ENCODE measurements around the gene MAP3K5.

The MAP3K5 gene

DNA sequence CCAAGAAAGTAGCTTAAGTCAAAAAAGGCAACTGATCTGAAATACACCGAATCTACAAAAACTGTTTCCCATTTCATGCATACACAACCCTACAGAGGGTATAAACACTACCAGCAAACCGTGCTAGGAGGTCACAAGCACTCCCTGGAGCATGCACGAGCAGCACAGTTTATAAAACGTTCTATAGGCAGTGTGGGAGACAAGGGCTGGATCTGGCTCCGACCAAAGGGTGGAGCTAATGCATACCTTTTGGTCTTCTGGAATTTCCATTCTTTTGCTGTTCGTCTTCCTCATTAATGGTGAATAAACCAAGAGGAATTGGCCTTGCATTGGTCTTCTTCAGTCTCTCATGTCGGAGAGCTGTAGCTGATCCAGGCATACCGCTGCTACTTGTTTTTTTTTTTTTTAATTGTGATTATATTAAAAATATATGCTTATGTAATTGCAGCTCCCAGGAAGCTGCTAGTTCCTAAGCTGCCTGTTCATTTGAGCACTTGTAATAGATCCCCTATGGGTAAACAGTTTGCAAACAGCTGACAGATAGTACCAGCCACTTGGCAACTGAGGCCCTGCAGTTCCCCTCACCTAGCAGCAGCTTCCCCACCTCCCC lies 266.6 kb downstream of the MAP3K5 start:
- Histone ChIP-seq H3K4me1 (ENCODE audit: control insufficient read depth, insufficient read depth, low read length) (peaks cover 15% of the 10 kb centered on the region), H3K36me3 (ENCODE audit: control insufficient read depth, insufficient read depth, low read length) (no peaks in the 10 kb centered on the region), H3K9me3 (ENCODE audit: control insufficient read depth, low read length) (no peaks in the 10 kb centered on the region), H3K27me3 (ENCODE audit: control insufficient read depth, insufficient read depth, low read length, poor library complexity, severe bottlenecking) (peaks cover 2% of the 10 kb centered on the region), H3K27ac (ENCODE audit: insufficient read depth, low read depth, low read length, poor library complexity, severe bottlenecking) (no peak overlapping the region), H3K4me3 (ENCODE audit: insufficient read depth, low read depth, low read length) (no peak overlapping the region)
- WGBS, 2 experiments = 51 to 58% methylated on average over 6 to 7 of the region's 8 CpGs

GRCh38 chr6:136524936-136525413 lies 267.3 kb downstream of the MAP3K5 start:
- 56 to 66% methylated on average over 2 of the region's 2 CpGs for WGBS, 2 experiments
- Histone ChIP-seq H3K4me3 (ENCODE audit: insufficient read depth, low read depth, low read length) (no peak overlapping the region), H3K27ac (ENCODE audit: insufficient read depth, low read depth, low read length, poor library complexity, severe bottlenecking) (no peak overlapping the region)

GRCh38 chr6:136524339-136524935 lies 267.8 kb downstream of the MAP3K5 start:
- no peak overlapping the region for H3K27ac ChIP-seq (ENCODE audit: insufficient read depth, low read depth, low read length, poor library complexity, severe bottlenecking)
- no peaks in the 10 kb centered on the region for H3K9me3 ChIP-seq (ENCODE audit: control insufficient read depth, low read length)
- H3K4me1 ChIP-seq (ENCODE audit: control insufficient read depth, insufficient read depth, low read length) = peaks cover 15% of the 10 kb centered on the region
- H3K4me3 ChIP-seq (ENCODE audit: insufficient read depth, low read depth, low read length) = no peak overlapping the region
- WGBS, 2 experiments = 90 to 91% methylated on average over 2 of the region's 2 CpGs
- H3K36me3 ChIP-seq (ENCODE audit: control insufficient read depth, insufficient read depth, low read length) = no peaks in the 10 kb centered on the region
- H3K27me3 ChIP-seq (ENCODE audit: control insufficient read depth, insufficient read depth, low read length, poor library complexity, severe bottlenecking) = no peaks in the 10 kb centered on the region

More at GRCh38 chr6:136524936-136525413, 267.3 kb downstream of the MAP3K5 start:
- H3K4me1 ChIP-seq (ENCODE audit: control insufficient read depth, insufficient read depth, low read length) = peaks cover 15% of the 10 kb centered on the region
- H3K9me3 ChIP-seq (ENCODE audit: control insufficient read depth, low read length) = no peaks in the 10 kb centered on the region
- H3K27me3 ChIP-seq (ENCODE audit: control insufficient read depth, insufficient read depth, low read length, poor library complexity, severe bottlenecking) = no peaks in the 10 kb centered on the region
- H3K36me3 ChIP-seq (ENCODE audit: control insufficient read depth, insufficient read depth, low read length) = no peaks in the 10 kb centered on the region

GRCh38 chr6:136523196-136523595 lies 269.1 kb downstream of the MAP3K5 start:
- Histone ChIP-seq H3K27me3 (ENCODE audit: control insufficient read depth, insufficient read depth, low read length, poor library complexity, severe bottlenecking) (no peaks in the 10 kb centered on the region), H3K27ac (ENCODE audit: insufficient read depth, low read depth, low read length, poor library complexity, severe bottlenecking) (no peak overlapping the region), H3K9me3 (ENCODE audit: control insufficient read depth, low read length) (no peaks in the 10 kb centered on the region), H3K36me3 (ENCODE audit: control insufficient read depth, insufficient read depth, low read length) (no peaks in the 10 kb centered on the region), H3K4me3 (ENCODE audit: insufficient read depth, low read depth, low read length) (no peak overlapping the region), H3K4me1 (ENCODE audit: control insufficient read depth, insufficient read depth, low read length) (peaks cover 15% of the 10 kb centered on the region)
- WGBS, 2 experiments = 93 to 96% methylated on average over 4 of the region's 4 CpGs

GRCh38 chr6:136522636-136523035 lies 269.6 kb downstream of the MAP3K5 start:
- no peaks in the 10 kb centered on the region for H3K27me3 ChIP-seq (ENCODE audit: control insufficient read depth, insufficient read depth, low read length, poor library complexity, severe bottlenecking)
- WGBS, 2 experiments = 88 to 94% methylated on average over 3 of the region's 3 CpGs
- H3K9me3 ChIP-seq (ENCODE audit: control insufficient read depth, low read length) = no peaks in the 10 kb centered on the region
- no peak overlapping the region for H3K4me3 ChIP-seq (ENCODE audit: insufficient read depth, low read depth, low read length)
- H3K36me3 ChIP-seq (ENCODE audit: control insufficient read depth, insufficient read depth, low read length) = no peaks in the 10 kb centered on the region
- no peak overlapping the region for H3K27ac ChIP-seq (ENCODE audit: insufficient read depth, low read depth, low read length, poor library complexity, severe bottlenecking)
- H3K4me1 ChIP-seq (ENCODE audit: control insufficient read depth, insufficient read depth, low read length) = peaks cover 15% of the 10 kb centered on the region

DNA sequence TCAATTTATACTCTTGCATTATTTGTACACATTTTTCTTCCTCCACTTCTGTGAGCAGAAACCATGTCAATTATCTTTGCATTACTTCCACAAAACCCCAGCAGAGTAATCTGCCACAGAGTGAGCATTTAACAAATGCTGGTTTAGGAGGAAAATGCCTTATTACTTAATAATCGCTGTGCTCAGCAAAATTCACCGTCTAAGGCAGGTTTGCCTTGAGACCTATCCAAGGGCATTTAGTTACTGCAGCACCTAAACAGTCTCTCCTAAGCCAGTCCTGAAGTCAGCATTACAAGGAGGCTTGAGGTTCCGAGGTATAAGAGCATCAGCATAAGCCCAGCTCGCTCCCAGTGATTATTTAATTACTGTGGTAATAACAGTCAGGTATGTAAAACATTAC lies 270.4 kb downstream of the MAP3K5 start:
- H3K9me3 ChIP-seq (ENCODE audit: control insufficient read depth, low read length) = no peaks in the 10 kb centered on the region
- peaks cover 9% of the 10 kb centered on the region for H3K4me1 ChIP-seq (ENCODE audit: control insufficient read depth, insufficient read depth, low read length)
- WGBS, 2 experiments = 93 to 96% methylated on average over 4 of the region's 4 CpGs
- H3K27me3 ChIP-seq (ENCODE audit: control insufficient read depth, insufficient read depth, low read length, poor library complexity, severe bottlenecking) = no peaks in the 10 kb centered on the region
- H3K4me3 ChIP-seq (ENCODE audit: insufficient read depth, low read depth, low read length) = no peak overlapping the region
- no peaks in the 10 kb centered on the region for H3K36me3 ChIP-seq (ENCODE audit: control insufficient read depth, insufficient read depth, low read length)
- no peak overlapping the region for H3K27ac ChIP-seq (ENCODE audit: insufficient read depth, low read depth, low read length, poor library complexity, severe bottlenecking)

GRCh38 chr6:136521427-136521826 lies 270.9 kb downstream of the MAP3K5 start:
- H3K27me3 ChIP-seq (ENCODE audit: control insufficient read depth, insufficient read depth, low read length, poor library complexity, severe bottlenecking) = no peaks in the 10 kb centered on the region

DNA sequence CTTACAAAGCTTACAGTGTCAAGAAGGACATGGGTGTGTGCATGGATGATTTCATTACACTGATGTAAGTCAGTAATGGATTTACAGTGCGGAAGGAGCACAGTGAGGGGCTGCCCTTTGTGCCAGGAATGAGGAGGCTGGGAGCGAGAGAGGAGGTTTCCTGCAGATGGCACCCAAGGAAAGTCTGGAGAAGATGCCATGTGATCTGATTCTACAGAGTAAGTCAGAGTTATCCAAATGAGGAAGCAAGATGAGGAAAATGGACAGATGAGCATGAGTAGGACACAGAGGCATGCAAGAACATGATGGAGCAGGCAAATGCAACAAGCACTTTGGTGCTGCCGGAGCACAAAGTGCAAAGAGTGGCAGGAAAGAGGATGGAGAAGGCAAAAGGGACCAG lies 271.8 kb downstream of the MAP3K5 start:
- H3K27me3 ChIP-seq (ENCODE audit: control insufficient read depth, insufficient read depth, low read length, poor library complexity, severe bottlenecking) = no peaks in the 10 kb centered on the region
- no peak overlapping the region for H3K27ac ChIP-seq (ENCODE audit: insufficient read depth, low read depth, low read length, poor library complexity, severe bottlenecking)
- no peaks in the 10 kb centered on the region for H3K36me3 ChIP-seq (ENCODE audit: control insufficient read depth, insufficient read depth, low read length)
- WGBS, 2 experiments = 91 to 94% methylated on average over 3 of the region's 3 CpGs
- H3K4me3 ChIP-seq (ENCODE audit: insufficient read depth, low read depth, low read length) = no peak overlapping the region
- H3K9me3 ChIP-seq (ENCODE audit: control insufficient read depth, low read length) = no peaks in the 10 kb centered on the region
- H3K4me1 ChIP-seq (ENCODE audit: control insufficient read depth, insufficient read depth, low read length) = no peaks in the 10 kb centered on the region

More at GRCh38 chr6:136521427-136521826, 270.9 kb downstream of the MAP3K5 start:
- Histone ChIP-seq H3K36me3 (ENCODE audit: control insufficient read depth, insufficient read depth, low read length) (no peaks in the 10 kb centered on the region), H3K4me1 (ENCODE audit: control insufficient read depth, insufficient read depth, low read length) (peaks cover 5% of the 10 kb centered on the region), H3K4me3 (ENCODE audit: insufficient read depth, low read depth, low read length) (no peak overlapping the region), H3K27ac (ENCODE audit: insufficient read depth, low read depth, low read length, poor library complexity, severe bottlenecking) (no peak overlapping the region), H3K9me3 (ENCODE audit: control insufficient read depth, low read length) (no peaks in the 10 kb centered on the region)
- WGBS, 2 experiments = 82 to 89% methylated on average over 2 of the region's 2 CpGs

DNA sequence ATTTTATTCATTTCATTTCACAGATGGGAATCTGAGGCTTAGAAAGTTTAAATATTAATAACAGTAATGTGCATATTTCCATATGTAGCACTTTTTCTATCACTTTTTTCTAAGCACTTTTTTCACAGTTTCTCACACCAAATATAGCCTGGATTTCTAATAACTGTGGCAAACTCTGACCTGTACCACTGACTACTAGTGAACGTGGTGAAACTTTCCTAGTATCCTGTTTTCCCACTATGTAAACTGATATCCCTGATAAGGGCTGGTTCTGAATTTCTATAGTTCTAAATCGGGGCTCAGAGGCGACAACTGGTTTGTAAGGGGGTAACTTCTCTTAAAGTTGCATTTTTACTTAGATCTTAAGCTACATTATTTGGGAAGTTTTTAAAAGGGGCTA lies 274.7 kb downstream of the MAP3K5 start:
- Histone ChIP-seq H3K27me3 (ENCODE audit: control insufficient read depth, insufficient read depth, low read length, poor library complexity, severe bottlenecking) (no peaks in the 10 kb centered on the region), H3K36me3 (ENCODE audit: control insufficient read depth, insufficient read depth, low read length) (no peaks in the 10 kb centered on the region), H3K4me1 (ENCODE audit: control insufficient read depth, insufficient read depth, low read length) (no peaks in the 10 kb centered on the region), H3K9me3 (ENCODE audit: control insufficient read depth, low read length) (no peaks in the 10 kb centered on the region), H3K4me3 (ENCODE audit: insufficient read depth, low read depth, low read length) (no peak overlapping the region), H3K27ac (ENCODE audit: insufficient read depth, low read depth, low read length, poor library complexity, severe bottlenecking) (no peak overlapping the region)
- 92 to 97% methylated on average over 3 of the region's 3 CpGs for WGBS, 2 experiments

- no peak overlapping the region for H3K27ac ChIP-seq (ENCODE audit: insufficient read depth, low read depth, low read length, poor library complexity, severe bottlenecking)
- no peak overlapping the region for H3K4me3 ChIP-seq (ENCODE audit: insufficient read depth, low read depth, low read length)
- H3K27me3 ChIP-seq (ENCODE audit: control insufficient read depth, insufficient read depth, low read length, poor library complexity, severe bottlenecking) = no peaks in the 10 kb centered on the region
- H3K4me1 ChIP-seq (ENCODE audit: control insufficient read depth, insufficient read depth, low read length) = no peaks in the 10 kb centered on the region
- H3K9me3 ChIP-seq (ENCODE audit: control insufficient read depth, low read length) = no peaks in the 10 kb centered on the region
- H3K36me3 ChIP-seq (ENCODE audit: control insufficient read depth, insufficient read depth, low read length) = no peaks in the 10 kb centered on the region
Observed at GRCh38 chr6:136517002-136517401, 275.3 kb downstream of the MAP3K5 start.

Data from ectodermal cell (in vitro differentiated cells).